Coronary artery (tissue), 2 donors: ENCODE measurements around the gene PIP4K2C.

Experiments
- DNase-seq: peaks from one replicate; pipeline ENCODE4 v3.0.0-alpha.2; 2017; ENCODE audit warnings: low spot score
- H3K27ac ChIP-seq, 2 donors: fragments of 200-600 bp; sonication (generic); one replicate each; pipeline ENCODE4 v1.5.1; 2016 to 2019
- H3K4me3 ChIP-seq: fragments of 200-600 bp; sonication (generic); 2 replicates; pipeline ENCODE4 v1.5.1; 2016; ENCODE audit warnings: mild to moderate bottlenecking, moderate library complexity
- CTCF ChIP-seq: fragments of 200-600 bp; sonication (generic); IDR thresholded peaks from one replicate; pipeline ENCODE4 v1.5.1; 2019; ENCODE audit warnings: antibody characterized with exemption

PIP4K2C gene

GRCh38 chr12:57575771-57576612, 15.0 kb upstream of the PIP4K2C start:
- TF ChIP-seq CTCF = no peak
- no peak overlapping the region for H3K4me3 ChIP-seq
- no peak for DNase-seq
- no peak overlapping the region for H3K27ac ChIP-seq

DNA sequence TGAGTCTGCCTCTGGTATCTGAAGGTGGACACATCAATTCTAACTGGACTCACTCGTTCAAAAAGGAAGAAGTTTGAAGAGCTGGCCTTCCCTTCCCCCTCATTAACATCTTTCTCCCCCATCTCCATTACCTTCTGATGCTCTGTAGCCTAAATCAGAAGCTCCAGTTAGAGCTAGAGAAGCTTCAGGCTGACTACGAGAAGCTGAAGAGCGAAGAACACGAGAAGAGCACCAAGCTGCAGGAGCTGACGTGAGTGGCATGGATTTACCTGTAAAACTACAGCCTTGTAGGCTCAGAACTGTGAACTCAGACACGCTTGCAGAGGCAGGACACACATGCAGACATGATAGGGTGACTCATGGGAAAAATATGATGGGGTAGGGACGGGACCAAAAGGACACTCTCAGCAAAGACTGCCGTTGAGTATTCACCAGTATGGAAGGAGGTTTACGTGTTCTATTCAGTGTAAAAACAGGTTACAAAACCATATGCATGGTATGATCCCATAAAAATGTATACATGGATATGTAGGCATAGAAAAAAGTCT, 14.3 kb upstream of the PIP4K2C start:
- no peak for TF ChIP-seq CTCF
- Histone ChIP-seq H3K27ac (no peak overlapping the region), H3K4me3 (no peak overlapping the region)
- no peak for DNase-seq

DNA sequence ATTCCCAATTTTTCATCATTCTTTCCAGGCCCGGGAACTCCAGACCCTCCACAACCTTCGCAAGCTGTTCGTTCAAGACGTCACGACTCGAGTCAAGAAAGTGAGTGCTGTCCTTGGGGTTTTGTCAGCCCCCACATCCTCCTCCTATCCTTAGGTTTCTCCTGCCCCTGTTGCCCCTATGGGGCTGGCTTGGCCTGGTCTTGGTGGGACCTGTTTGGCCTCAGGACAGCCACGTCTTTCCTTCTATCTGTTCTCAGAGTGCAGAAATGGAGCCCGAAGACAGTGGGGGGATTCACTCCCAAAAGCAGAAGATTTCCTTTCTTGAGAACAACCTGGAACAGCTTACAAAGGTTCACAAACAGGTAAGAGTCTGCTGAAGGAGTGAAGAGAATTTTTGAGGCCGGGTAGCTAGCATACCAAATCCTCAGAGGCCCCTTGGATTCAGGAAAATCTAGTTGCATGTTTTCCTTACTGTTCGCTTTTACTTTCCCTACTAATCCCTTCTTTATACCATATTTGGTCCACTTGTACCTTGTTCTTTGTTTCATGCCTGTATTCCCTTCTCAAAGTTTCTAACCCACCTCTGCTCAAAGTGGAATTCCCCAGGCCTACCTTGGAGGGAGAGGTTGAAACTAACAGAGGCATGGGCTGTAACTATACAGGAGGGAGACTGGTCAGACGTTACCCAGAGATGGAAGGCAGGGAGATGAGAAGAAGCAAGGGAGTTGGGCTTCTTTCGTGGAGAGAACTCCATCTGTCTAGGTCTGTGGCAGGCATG, 12.8 kb upstream of the PIP4K2C start:
- no peak for DNase-seq
- no peak overlapping the region for H3K4me3 ChIP-seq
- no peak overlapping the region for H3K27ac ChIP-seq
- no peak for TF ChIP-seq CTCF

GRCh38 chr12:57579011-57579410, 12.0 kb upstream of the PIP4K2C start:
- DNase-seq = no peak
- H3K27ac ChIP-seq = no peak overlapping the region
- no peak overlapping the region for H3K4me3 ChIP-seq
- TF ChIP-seq CTCF = no peak

DNA sequence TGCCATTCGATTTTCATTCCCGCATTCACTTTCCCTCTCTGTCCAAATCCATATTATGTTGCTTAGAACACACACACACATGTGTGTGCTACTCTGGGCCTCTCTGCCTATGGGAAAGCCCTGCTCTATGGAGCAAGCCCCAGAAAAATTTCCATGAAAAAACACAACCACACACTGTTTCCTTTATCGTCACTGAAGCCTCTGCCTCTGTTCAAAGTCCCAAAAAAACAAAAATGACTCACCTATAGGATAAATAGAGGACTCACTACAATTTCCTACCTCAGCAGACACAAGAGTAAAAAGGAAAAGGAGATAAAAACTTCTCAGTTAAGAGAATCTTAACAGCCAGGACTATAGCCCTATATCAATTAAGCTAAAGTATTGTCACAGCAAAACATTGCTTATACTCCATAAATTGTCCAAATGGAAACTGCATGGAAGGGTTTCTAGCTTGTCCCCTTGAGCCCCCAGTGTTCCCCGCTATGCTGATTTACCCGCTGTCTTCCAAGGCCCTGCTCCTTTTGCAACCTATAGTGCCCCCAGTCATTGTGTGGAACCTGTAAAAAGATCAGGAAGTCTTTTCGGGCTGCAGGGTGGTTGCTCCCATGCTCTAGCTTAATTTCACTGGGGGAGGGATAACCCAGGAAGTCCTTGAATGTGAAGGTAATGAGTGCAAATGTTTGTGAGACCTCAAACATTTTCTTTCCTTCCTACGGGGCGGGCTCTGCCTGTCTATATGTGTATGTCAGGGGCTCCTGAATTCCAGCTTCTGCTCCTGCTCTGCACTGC, 11.1 kb upstream of the PIP4K2C start:
- DNase-seq = no peak

DNA sequence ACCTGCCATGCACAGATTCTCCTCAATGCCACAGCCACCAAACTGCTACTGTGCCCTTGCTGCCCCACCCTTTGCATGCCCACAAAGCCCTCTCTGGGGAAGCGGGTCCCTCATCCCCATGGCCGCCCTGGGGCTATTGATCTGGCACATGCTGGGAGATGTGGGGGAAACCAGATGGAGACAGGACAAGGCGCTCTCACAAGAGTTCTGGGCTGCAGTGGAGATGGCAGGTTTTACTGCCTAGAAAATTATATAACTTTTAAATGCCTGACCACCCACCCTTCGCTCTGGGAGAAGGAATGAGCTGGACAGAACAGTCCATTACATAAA, 10.6 kb upstream of the PIP4K2C start:
- no peak for TF ChIP-seq CTCF
- no peak for DNase-seq
- no peak overlapping the region for H3K4me3 ChIP-seq
- no peak overlapping the region for H3K27ac ChIP-seq

More for the DNA sequence above, 11.1 kb upstream of the PIP4K2C start:
- no peak for TF ChIP-seq CTCF
- no peak overlapping the region for H3K27ac ChIP-seq
- no peak overlapping the region for H3K4me3 ChIP-seq
